Measurements from ENCODE around the gene SPATA2L.

The SPATA2L gene, protein sequence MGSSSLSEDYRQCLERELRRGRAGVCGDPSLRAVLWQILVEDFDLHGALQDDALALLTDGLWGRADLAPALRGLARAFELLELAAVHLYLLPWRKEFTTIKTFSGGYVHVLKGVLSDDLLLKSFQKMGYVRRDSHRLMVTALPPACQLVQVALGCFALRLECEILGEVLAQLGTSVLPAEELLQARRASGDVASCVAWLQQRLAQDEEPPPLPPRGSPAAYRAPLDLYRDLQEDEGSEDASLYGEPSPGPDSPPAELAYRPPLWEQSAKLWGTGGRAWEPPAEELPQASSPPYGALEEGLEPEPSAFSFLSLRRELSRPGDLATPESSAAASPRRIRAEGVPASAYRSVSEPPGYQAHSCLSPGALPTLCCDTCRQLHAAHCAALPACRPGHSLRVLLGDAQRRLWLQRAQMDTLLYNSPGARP

GRCh38 chr16:89701425-89702406 is at the start of gene SPATA2L:
Gene SPATA2L, minus strand, starts transcription at chr16:89701705. Its CDS starts 473 bp downstream, at chr16:89701232.
- no peak for TF ChIP-seq CTCF (IDR thresholded peaks at IDR 0.05; ENCODE audit: low read depth, low read length, missing control alignments)
- no peak for DNase-seq (ENCODE audit: extremely low read depth, low read depth)
- peak within 1 kb of the TSS; percentile 56 for H3K4me3 ChIP-seq (replicated peaks; ENCODE audit: low read depth, low read length)

GRCh38 chr16:89749637-89750036 is 48.1 kb upstream of the SPATA2L start:
- H3K4me3 ChIP-seq (replicated peaks; ENCODE audit: low read depth, low read length) = no peak overlapping the region
- DNase-seq (ENCODE audit: extremely low read depth, low read depth) = no peak
- no peak for TF ChIP-seq CTCF (IDR thresholded peaks at IDR 0.05; ENCODE audit: low read depth, low read length, missing control alignments)

- TF ChIP-seq CTCF (IDR thresholded peaks at IDR 0.05; ENCODE audit: low read depth, low read length, missing control alignments) = no peak
- no peak for DNase-seq (ENCODE audit: extremely low read depth, low read depth)
- no peak overlapping the region for H3K4me3 ChIP-seq (replicated peaks; ENCODE audit: low read depth, low read length)
These were observed 47.4 kb upstream of the SPATA2L start for GRCh38 chr16:89748921-89749320.

DNA sequence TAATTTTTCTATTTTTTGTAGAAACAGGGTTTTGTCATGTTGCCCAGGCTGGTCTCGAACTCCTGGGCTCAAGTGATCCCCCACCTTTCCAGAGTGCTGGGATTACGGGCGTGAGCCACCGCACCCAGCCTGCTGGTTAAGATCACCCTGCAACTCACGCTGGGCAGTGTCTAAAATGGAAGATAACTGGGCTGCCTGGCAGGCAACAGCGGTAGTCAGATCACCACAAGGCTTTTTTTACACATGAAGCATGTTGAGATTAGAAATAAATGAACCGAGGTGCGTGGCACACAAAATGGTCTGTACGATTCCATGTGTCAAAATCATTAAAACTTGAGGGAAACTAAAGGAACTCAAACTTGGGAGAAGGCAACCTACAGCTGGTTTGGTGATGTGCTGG is 46.6 kb upstream of the SPATA2L start:
- H3K4me3 ChIP-seq (replicated peaks; ENCODE audit: low read depth, low read length) = no peak overlapping the region
- DNase-seq (ENCODE audit: extremely low read depth, low read depth) = no peak
- TF ChIP-seq CTCF (IDR thresholded peaks at IDR 0.05; ENCODE audit: low read depth, low read length, missing control alignments) = no peak

DNA sequence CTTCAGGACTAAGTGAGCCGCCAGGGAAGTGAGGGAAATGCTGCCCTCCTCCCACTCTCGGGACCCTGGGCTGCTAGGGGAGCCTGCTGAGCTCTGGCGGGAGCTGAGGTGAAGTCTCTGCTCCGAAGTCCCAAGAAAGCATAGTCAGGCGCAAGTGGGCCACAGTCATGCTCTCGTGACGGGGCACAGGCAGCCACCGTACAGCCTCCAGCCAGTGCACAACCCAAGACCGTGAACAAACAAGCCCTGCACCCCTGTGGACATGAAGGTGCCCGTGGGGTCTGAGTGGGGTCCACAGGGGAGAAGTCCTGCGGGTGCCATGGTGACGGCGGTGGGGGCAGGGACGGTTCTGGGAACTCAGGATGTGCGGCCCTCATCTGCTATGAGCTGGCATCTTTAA is 44.5 kb upstream of the SPATA2L start:
- no peak overlapping the region for H3K4me3 ChIP-seq (replicated peaks; ENCODE audit: low read depth, low read length)
- TF ChIP-seq CTCF (IDR thresholded peaks at IDR 0.05; ENCODE audit: low read depth, low read length, missing control alignments) = no peak
- DNase-seq (ENCODE audit: extremely low read depth, low read depth) = no peak

- no peak overlapping the region for H3K4me3 ChIP-seq (replicated peaks; ENCODE audit: low read depth, low read length)
- no peak for DNase-seq (ENCODE audit: extremely low read depth, low read depth)
- TF ChIP-seq CTCF (IDR thresholded peaks at IDR 0.05; ENCODE audit: low read depth, low read length, missing control alignments) = no peak
These were observed 43.3 kb upstream of the SPATA2L start for GRCh38 chr16:89744813-89745212.

Measured in HFF-Myc (cell line).